ENCODE results near the gene GNA14. TPM values are rescaled to one million over a fixed set of nuclear protein-coding genes. Genes with fewer than 3 reads are reported as not detected.
"Not testable (repeated sequence)": the region's sequence is repeated elsewhere in the genome, so short reads cannot be mapped to it uniquely, and the experiment has no call there.

GNA14 gene
- total and polyA plus RNA-seq, 2 experiments from 2014 or later = 3.9 to 10.5 TPM

GRCh38 chr9:77399964-77400363 is 248.2 kb downstream of the GNA14 start:
- H2AFZ ChIP-seq = no peak overlapping the region
- no peaks in the 10 kb centered on the region for H3K4me1 ChIP-seq (ENCODE audit: insufficient read depth)
- no peak for TF ChIP-seq REST (IDR thresholded peaks at IDR 0.05; ENCODE audit: unreplicated experiment)
- no peak for TF ChIP-seq POLR2AphosphoS5 (IDR thresholded peaks at IDR 0.05; ENCODE audit: low read depth)
- TF ChIP-seq ZNF331 (CRISPR knock-in tag; IDR thresholded peaks at IDR 0.05; ENCODE audit: low read depth) = no peak
- no peak for TF ChIP-seq EZH2 (IDR thresholded peaks at IDR 0.05; ENCODE audit: low read depth, unreplicated experiment)
- TF ChIP-seq EZH2phosphoT487 (IDR thresholded peaks at IDR 0.05; ENCODE audit: unreplicated experiment) = no peak
- no peak for TF ChIP-seq JUNB (IDR thresholded peaks at IDR 0.05; ENCODE audit: unreplicated experiment)
- TF ChIP-seq NANOG (IDR thresholded peaks at IDR 0.05; ENCODE audit: borderline replicate concordance) = no peak
- ATAC-seq = no peak
- Mint-ChIP-seq H3K27ac (no peak overlapping the region), H3K9me3 (no peaks in the 10 kb centered on the region), H3K4me1 (no peaks in the 10 kb centered on the region), H3K36me3 (ENCODE audit: low read depth) (no peaks in the 10 kb centered on the region), H3K27me3 (ENCODE audit: insufficient read depth, low read depth, poor library complexity) (no peaks in the 10 kb centered on the region), H3K4me3 (no peak overlapping the region)
- no peak overlapping the region for H3K27ac ChIP-seq (ENCODE audit: low read depth)
- no peaks in the 10 kb centered on the region for H3K9me2 ChIP-seq (ENCODE audit: insufficient read depth)
- no peaks in the 10 kb centered on the region for H3K36me3 ChIP-seq (ENCODE audit: insufficient read depth)
- no peak for DNase-seq (ENCODE audit: low spot score)
- H3K4me3 ChIP-seq = no peak overlapping the region
- H3K27me3 ChIP-seq (ENCODE audit: insufficient read depth) = no peaks in the 10 kb centered on the region
- H3K4me2 ChIP-seq = no peak overlapping the region
- H4K20me1 ChIP-seq (replicated peaks; ENCODE audit: insufficient read depth) = no peaks in the 10 kb centered on the region
- H3F3A ChIP-seq (replicated peaks; ENCODE audit: low read depth) = no peaks in the 10 kb centered on the region
- H3K79me2 ChIP-seq (replicated peaks; ENCODE audit: insufficient read depth) = no peaks in the 10 kb centered on the region

- not testable (repeated sequence) for H3K27ac Mint-ChIP-seq; H3K36me3 ChIP-seq (ENCODE audit: insufficient read depth); H3K27ac ChIP-seq (ENCODE audit: low read depth); H3K4me3 ChIP-seq; H3K79me2 ChIP-seq (replicated peaks; ENCODE audit: insufficient read depth); H3K4me1 Mint-ChIP-seq; H3K9me3 Mint-ChIP-seq; H3F3A ChIP-seq (replicated peaks; ENCODE audit: low read depth); H3K4me2 ChIP-seq; H4K20me1 ChIP-seq (replicated peaks; ENCODE audit: insufficient read depth); H3K4me3 Mint-ChIP-seq; H3K4me1 ChIP-seq (ENCODE audit: insufficient read depth); ATAC-seq; DNase-seq (ENCODE audit: low spot score); H2AFZ ChIP-seq; H3K9me2 ChIP-seq (ENCODE audit: insufficient read depth); H3K27me3 Mint-ChIP-seq (ENCODE audit: insufficient read depth, low read depth, poor library complexity); H3K27me3 ChIP-seq (ENCODE audit: insufficient read depth); H3K36me3 Mint-ChIP-seq (ENCODE audit: low read depth)
These were observed 249.5 kb downstream of the GNA14 start for GRCh38 chr9:77398581-77398980.

- no peaks in the 10 kb centered on the region for H3K4me1 Mint-ChIP-seq
- Histone ChIP-seq H3K9me2 (ENCODE audit: insufficient read depth) (no peaks in the 10 kb centered on the region), H3K27ac (ENCODE audit: low read depth) (no peak overlapping the region), H3K79me2 (replicated peaks; ENCODE audit: insufficient read depth) (no peaks in the 10 kb centered on the region), H4K20me1 (replicated peaks; ENCODE audit: insufficient read depth) (no peaks in the 10 kb centered on the region), H3K4me1 (ENCODE audit: insufficient read depth) (no peaks in the 10 kb centered on the region), H3F3A (replicated peaks; ENCODE audit: low read depth) (no peaks in the 10 kb centered on the region), H3K27me3 (ENCODE audit: insufficient read depth) (no peaks in the 10 kb centered on the region), H3K36me3 (ENCODE audit: insufficient read depth) (no peaks in the 10 kb centered on the region), H3K4me2 (no peak overlapping the region), H2AFZ (no peak overlapping the region), H3K4me3 (no peak overlapping the region)
- DNase-seq (ENCODE audit: low spot score) (no peak), ATAC-seq (no peak)
- H3K4me3 Mint-ChIP-seq = no peak overlapping the region
- H3K27ac Mint-ChIP-seq = no peak overlapping the region
- H3K36me3 Mint-ChIP-seq (ENCODE audit: low read depth) = no peaks in the 10 kb centered on the region
- H3K27me3 Mint-ChIP-seq (ENCODE audit: insufficient read depth, low read depth, poor library complexity) = no peaks in the 10 kb centered on the region
- H3K9me3 Mint-ChIP-seq = no peaks in the 10 kb centered on the region
- TF ChIP-seq ETS1 (IDR thresholded peaks at IDR 0.05) = no peak
These were observed 255.8 kb downstream of the GNA14 start for GRCh38 chr9:77392328-77392727.

Measured in GM23338 (cell line).